ENCODE measurements around the gene EIF3D.

EIF3D gene

GRCh38 chr22:36574728-36575127 lies 45.8 kb upstream of the EIF3D start:
- TF ChIP-seq FOXM1 (IDR thresholded peaks at IDR 0.05; ENCODE audit: borderline replicate concordance, low read depth), result no peak
- no peak for TF ChIP-seq TAF1 (IDR thresholded peaks at IDR 0.05; ENCODE audit: low read depth)
- TF ChIP-seq ZBTB7A (IDR thresholded peaks at IDR 0.05; ENCODE audit: low read depth), result no peak
- no peak for TF ChIP-seq EP300 (IDR thresholded peaks at IDR 0.05; ENCODE audit: borderline replicate concordance)
- TF ChIP-seq REST (IDR thresholded peaks at IDR 0.05; ENCODE audit: low read depth), result no peak
- TF ChIP-seq MAX (IDR thresholded peaks at IDR 0.05), result no peak
- no peak for TF ChIP-seq EGR1 (IDR thresholded peaks at IDR 0.05)
- no peak for TF ChIP-seq CEBPB (IDR thresholded peaks at IDR 0.05)
- TF ChIP-seq YY1 (IDR thresholded peaks at IDR 0.05; ENCODE audit: low read depth), result no peak
- no peak for TF ChIP-seq USF1 (IDR thresholded peaks at IDR 0.05)
- no peak for TF ChIP-seq NFIC (IDR thresholded peaks at IDR 0.05)
- no peak for TF ChIP-seq TCF12 (IDR thresholded peaks at IDR 0.05; ENCODE audit: low read depth)
- no peak for TF ChIP-seq RAD21 (IDR thresholded peaks at IDR 0.05; ENCODE audit: low read depth)

- TF ChIP-seq EP300 (IDR thresholded peaks at IDR 0.05; ENCODE audit: borderline replicate concordance), result no peak
- TF ChIP-seq TEAD4 (IDR thresholded peaks at IDR 0.05), result no peak
- no peak for TF ChIP-seq MAX (IDR thresholded peaks at IDR 0.05)
- TF ChIP-seq TAF1 (IDR thresholded peaks at IDR 0.05; ENCODE audit: low read depth), result no peak
- no peak for TF ChIP-seq CREB1 (IDR thresholded peaks at IDR 0.05; ENCODE audit: low read depth)
- no peak for TF ChIP-seq EGR1 (IDR thresholded peaks at IDR 0.05)
- no peak for TF ChIP-seq ZBTB7A (IDR thresholded peaks at IDR 0.05; ENCODE audit: low read depth)
- TF ChIP-seq RAD21 (IDR thresholded peaks at IDR 0.05; ENCODE audit: low read depth), result no peak
- TF ChIP-seq TCF12 (IDR thresholded peaks at IDR 0.05; ENCODE audit: low read depth), result no peak
- no peak for TF ChIP-seq CEBPB (IDR thresholded peaks at IDR 0.05)
- TF ChIP-seq YY1 (IDR thresholded peaks at IDR 0.05; ENCODE audit: low read depth), result no peak
- TF ChIP-seq NFIC (IDR thresholded peaks at IDR 0.05), result no peak
- no peak for TF ChIP-seq USF1 (IDR thresholded peaks at IDR 0.05)
- TF ChIP-seq FOXM1 (IDR thresholded peaks at IDR 0.05; ENCODE audit: borderline replicate concordance, low read depth), result no peak
- no peak for TF ChIP-seq REST (IDR thresholded peaks at IDR 0.05; ENCODE audit: low read depth)
These were observed 44.9 kb upstream of the EIF3D start for GRCh38 chr22:36573815-36574363.

- TF ChIP-seq RAD21 (IDR thresholded peaks at IDR 0.05; ENCODE audit: low read depth) (no peak), USF1 (IDR thresholded peaks at IDR 0.05) (no peak), YY1 (IDR thresholded peaks at IDR 0.05; ENCODE audit: low read depth) (no peak), TAF1 (IDR thresholded peaks at IDR 0.05; ENCODE audit: low read depth) (no peak), NFIC (IDR thresholded peaks at IDR 0.05) (no peak), MAX (IDR thresholded peaks at IDR 0.05) (no peak)
These were observed 43.0 kb upstream of the EIF3D start for GRCh38 chr22:36571991-36572390.

GRCh38 chr22:36569999-36570398 lies 41.0 kb upstream of the EIF3D start:
- TF ChIP-seq NFIC (IDR thresholded peaks at IDR 0.05) (no peak), EGR1 (IDR thresholded peaks at IDR 0.05) (no peak), TEAD4 (IDR thresholded peaks at IDR 0.05) (no peak), FOXM1 (IDR thresholded peaks at IDR 0.05; ENCODE audit: borderline replicate concordance, low read depth) (no peak), TAF1 (IDR thresholded peaks at IDR 0.05; ENCODE audit: low read depth) (no peak), CEBPB (IDR thresholded peaks at IDR 0.05) (no peak), MAX (IDR thresholded peaks at IDR 0.05) (no peak), REST (IDR thresholded peaks at IDR 0.05; ENCODE audit: low read depth) (no peak), ZBTB7A (IDR thresholded peaks at IDR 0.05; ENCODE audit: low read depth) (no peak), EP300 (IDR thresholded peaks at IDR 0.05; ENCODE audit: borderline replicate concordance) (no peak), TCF12 (IDR thresholded peaks at IDR 0.05; ENCODE audit: low read depth) (no peak), CREB1 (IDR thresholded peaks at IDR 0.05; ENCODE audit: low read depth) (no peak), YY1 (IDR thresholded peaks at IDR 0.05; ENCODE audit: low read depth) (no peak), USF1 (IDR thresholded peaks at IDR 0.05) (no peak), RAD21 (IDR thresholded peaks at IDR 0.05; ENCODE audit: low read depth) (no peak)
